Mesodermal cell (in vitro differentiated cells): ENCODE measurements around the gene DNAH1.

Experiments
- H3K27ac ChIP-seq: 2 replicates; pipeline ENCODE4 v1.7.0; 2013; ENCODE audit warnings: mild to moderate bottlenecking, low read depth, low read length, moderate library complexity; ENCODE audit not compliant: severe bottlenecking
- H3K36me3 ChIP-seq: 2 replicates; pipeline ENCODE4 v1.7.1; 2013; ENCODE audit warnings: mild to moderate bottlenecking, low read length, moderate library complexity; ENCODE audit not compliant: control insufficient read depth, insufficient read depth
- H3K4me1 ChIP-seq: one replicate; pipeline ENCODE4 v1.7.1; 2013; ENCODE audit warnings: mild to moderate bottlenecking, low read length; ENCODE audit not compliant: insufficient read depth, control insufficient read depth, poor library complexity, severe bottlenecking
- H3K4me3 ChIP-seq: 2 replicates; pipeline ENCODE4 v1.7.0; 2013; ENCODE audit warnings: low read length, control low read depth, mild to moderate bottlenecking; ENCODE audit not compliant: insufficient read depth, poor library complexity, severe bottlenecking; ENCODE audit errors: extremely low read depth
- H3K9me3 ChIP-seq: 2 replicates; pipeline ENCODE4 v1.7.1; 2013; ENCODE audit warnings: mild to moderate bottlenecking, low read length, moderate library complexity; ENCODE audit not compliant: control insufficient read depth
- WGBS, 2 experiments: methylation state at CpG; one replicate each; pipeline ENCODE4 v1.1.5; 2013; ENCODE audit warnings: missing lambda C conversion rate in 2 of 2; ENCODE audit not compliant: insufficient coverage in 2 of 2; 5-methylcytosine and 5-hydroxymethylcytosine counted together

The DNAH1 gene

DNA sequence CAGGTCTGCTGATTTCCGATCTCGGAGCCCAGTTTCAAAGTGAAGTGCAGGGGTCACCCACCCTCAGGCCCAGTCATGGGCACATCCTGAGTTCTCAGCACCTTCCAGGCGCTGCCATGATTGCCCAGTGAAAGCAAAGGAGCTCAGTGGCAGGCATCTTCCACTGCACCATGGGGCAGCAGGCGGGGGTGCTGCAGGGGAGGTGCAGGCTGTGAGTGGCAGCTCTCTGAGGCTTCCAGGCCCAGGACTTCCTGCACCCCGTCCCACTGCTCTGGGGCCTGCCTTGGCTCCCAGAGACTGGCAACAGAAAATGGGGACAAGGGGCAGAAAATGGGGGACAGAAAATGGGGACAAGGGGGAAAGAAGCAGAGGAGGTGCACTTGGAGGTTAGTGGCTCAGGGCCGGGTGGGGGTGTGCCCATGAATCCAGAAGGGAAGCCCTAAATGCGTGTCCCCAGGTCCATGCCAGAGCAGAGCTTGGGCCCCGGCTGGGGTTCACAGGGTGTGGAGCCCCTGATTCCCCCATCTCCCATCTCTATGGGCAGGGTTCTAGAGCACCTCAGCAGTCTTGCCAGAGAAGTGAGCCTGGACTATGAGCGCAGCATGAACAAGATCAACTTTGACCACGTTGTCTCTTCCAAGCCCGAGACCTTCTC, 28.0 kb downstream of the DNAH1 start:
- no peaks in the 10 kb centered on the region for H3K36me3 ChIP-seq
- no peak overlapping the region for H3K27ac ChIP-seq
- no peak overlapping the region for H3K4me3 ChIP-seq
- H3K9me3 ChIP-seq: no peaks in the 10 kb centered on the region
- no peaks in the 10 kb centered on the region for H3K4me1 ChIP-seq
- 86 to 93% methylated on average over 10 to 11 of the region's 11 CpGs for WGBS, 2 experiments

DNA sequence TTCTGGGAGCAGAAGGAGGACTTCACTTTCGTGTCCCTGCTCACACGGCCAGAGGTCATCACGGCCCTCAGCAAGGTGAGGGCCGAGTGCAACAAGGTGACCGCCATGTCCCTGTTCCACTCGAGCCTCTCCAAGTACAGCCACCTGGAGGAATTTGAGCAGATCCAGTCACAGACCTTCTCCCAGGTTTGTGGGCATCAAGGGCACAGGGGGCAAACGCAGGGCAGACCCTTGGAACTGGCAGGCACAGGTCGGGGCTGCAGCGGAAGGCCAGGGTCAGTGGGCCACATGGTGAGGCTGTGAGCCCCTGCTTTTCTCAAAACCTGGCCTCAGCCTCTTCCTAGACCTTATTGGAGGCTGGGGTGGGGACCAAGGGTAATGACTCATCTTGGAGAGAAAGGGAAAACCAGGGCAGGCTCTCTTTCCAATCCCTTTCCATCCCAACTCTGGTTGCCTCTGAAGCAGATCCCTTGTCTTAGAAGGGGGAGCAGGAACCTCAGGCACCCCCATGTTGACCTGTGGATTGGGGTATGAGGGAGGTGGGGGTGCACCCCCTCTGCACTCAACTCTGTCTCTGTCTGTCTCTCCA, 29.5 kb downstream of the DNAH1 start:
- Histone ChIP-seq H3K9me3 (no peaks in the 10 kb centered on the region), H3K4me3 (no peak overlapping the region), H3K27ac (no peak overlapping the region), H3K36me3 (no peaks in the 10 kb centered on the region), H3K4me1 (no peaks in the 10 kb centered on the region)
- 88% methylated on average over 8 to 9 of the region's 9 CpGs for WGBS, 2 experiments

- H3K4me3 ChIP-seq: no peak overlapping the region
- no peaks in the 10 kb centered on the region for H3K4me1 ChIP-seq
- H3K36me3 ChIP-seq: no peaks in the 10 kb centered on the region
- H3K27ac ChIP-seq: no peak overlapping the region
- H3K9me3 ChIP-seq: no peaks in the 10 kb centered on the region
- 93 to 94% methylated on average over 15 to 16 of the region's 16 CpGs for WGBS, 2 experiments
These were observed 30.8 kb downstream of the DNAH1 start for GRCh38 chr3:52346623-52347530.

DNA sequence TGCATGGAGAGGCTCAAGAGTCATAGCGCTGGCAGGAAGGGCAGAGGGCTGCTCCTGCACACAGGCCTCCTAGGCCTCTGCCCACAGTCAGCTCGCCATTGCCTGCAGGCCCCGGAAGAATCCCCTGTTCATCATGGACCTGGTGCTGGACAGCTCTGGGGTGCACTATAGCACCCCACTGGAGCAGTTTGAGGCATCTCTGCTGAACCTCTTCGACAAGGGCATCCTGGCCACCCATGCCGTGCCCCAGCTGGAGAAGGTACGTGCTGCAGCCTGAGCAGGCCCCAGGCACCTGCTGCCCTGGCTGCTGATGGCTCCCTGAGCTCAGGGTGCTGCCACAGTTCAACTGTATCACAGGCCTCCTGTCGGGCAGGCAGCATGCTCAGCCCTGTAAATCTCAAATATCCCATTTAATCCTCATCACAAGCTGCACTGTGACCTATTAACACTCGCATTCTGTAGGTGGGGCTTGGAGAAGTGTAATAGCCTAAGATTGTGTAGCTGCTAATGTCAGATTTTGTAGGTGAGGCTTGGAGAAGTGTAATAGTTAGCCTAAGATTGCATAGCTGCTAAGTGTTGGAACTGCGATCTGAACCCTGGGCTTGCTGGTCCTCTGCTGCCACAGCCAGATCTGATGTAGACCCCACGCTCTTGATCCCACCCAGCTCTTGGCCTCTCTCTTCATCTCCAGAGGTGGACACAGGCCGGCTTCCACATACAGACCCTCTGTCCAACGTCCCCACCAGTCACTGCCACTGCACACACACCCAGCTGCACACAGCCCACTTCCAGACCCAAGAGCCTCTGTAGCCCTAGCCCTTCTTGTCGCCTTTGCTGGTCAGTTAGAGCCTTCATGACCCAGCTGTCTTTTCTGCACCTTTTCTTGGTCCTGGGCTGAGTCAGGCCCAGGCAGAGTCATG, 31.9 kb downstream of the DNAH1 start:
- WGBS, 2 experiments: 91 to 96% methylated on average over 9 to 11 of the region's 13 CpGs
- H3K4me3 ChIP-seq: no peak overlapping the region
- no peaks in the 10 kb centered on the region for H3K4me1 ChIP-seq
- H3K27ac ChIP-seq: no peak overlapping the region
- no peaks in the 10 kb centered on the region for H3K36me3 ChIP-seq
- no peaks in the 10 kb centered on the region for H3K9me3 ChIP-seq

DNA sequence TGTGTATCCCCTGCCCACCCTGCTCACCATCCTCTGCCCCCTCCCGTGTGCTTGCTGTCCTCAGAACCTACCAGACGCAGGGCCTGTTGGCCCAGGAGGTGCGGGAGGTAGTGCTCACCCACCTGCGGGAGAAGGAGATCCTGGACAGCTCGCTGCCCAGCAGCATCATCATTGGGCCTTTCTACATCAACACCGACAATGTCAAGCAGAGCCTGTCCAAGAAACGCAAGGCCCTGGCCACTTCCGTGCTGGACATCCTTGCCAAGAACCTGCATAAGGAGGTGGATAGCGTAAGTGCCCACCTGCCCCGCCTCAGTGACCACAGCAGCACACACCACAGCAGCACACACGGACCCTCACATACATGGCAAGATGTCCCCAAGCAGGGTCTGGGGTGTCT, 33.0 kb downstream of the DNAH1 start:
- H3K9me3 ChIP-seq: no peaks in the 10 kb centered on the region
- H3K27ac ChIP-seq: no peak overlapping the region
- H3K4me1 ChIP-seq: no peaks in the 10 kb centered on the region
- no peak overlapping the region for H3K4me3 ChIP-seq
- H3K36me3 ChIP-seq: no peaks in the 10 kb centered on the region
- 93 to 100% methylated on average over 4 to 8 of the region's 11 CpGs for WGBS, 2 experiments

GRCh38 chr3:52349611-52350395, 33.7 kb downstream of the DNAH1 start:
- WGBS, 2 experiments: 84 to 92% methylated on average over 11 to 15 of the region's 19 CpGs
- no peaks in the 10 kb centered on the region for H3K9me3 ChIP-seq
- H3K27ac ChIP-seq: no peak overlapping the region
- no peaks in the 10 kb centered on the region for H3K36me3 ChIP-seq
- no peaks in the 10 kb centered on the region for H3K4me1 ChIP-seq
- H3K4me3 ChIP-seq: no peak overlapping the region

GRCh38 chr3:52350416-52350815, 34.3 kb downstream of the DNAH1 start:
- no peaks in the 10 kb centered on the region for H3K9me3 ChIP-seq
- no peak overlapping the region for H3K27ac ChIP-seq
- H3K36me3 ChIP-seq: no peaks in the 10 kb centered on the region
- WGBS, 2 experiments: 88 to 93% methylated on average over 3 to 5 of the region's 7 CpGs
- no peak overlapping the region for H3K4me3 ChIP-seq
- no peaks in the 10 kb centered on the region for H3K4me1 ChIP-seq

DNA sequence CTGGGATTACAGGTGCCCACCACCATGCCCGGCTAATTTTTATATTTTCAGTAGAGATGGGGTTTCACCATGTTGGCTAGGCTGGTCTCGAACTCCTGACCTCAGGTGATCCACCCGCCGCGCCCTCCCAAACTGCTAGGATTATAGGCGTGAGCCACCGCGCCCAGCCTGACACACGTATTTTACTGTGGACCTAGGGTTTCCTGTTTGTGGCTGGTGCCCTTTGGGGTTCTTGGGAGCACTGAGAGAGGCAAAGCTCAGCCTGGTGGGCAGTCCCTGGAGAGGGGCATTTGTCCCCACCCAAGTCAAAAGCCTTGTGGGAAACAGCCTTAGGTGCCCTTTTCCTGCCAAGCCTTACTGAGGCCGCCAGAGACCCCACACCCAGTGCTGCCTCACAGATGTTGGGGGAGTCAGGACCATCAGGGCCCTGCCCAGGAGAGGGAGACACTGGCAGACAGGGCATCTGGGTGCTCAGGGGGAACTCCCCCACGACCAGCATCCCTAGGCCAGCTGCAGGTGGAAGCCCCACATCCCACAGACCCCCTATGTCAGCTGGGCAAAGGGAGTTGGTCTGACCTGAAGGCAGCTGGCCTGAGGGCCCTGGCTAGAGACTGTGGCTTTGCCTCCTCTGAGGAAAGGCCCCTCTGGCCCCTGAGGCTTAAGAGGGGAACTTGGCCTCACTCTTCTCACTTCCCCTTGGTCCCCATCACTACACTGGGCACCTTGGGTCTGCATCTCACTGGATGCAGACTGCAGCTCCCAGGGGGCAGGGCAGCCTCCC, 35.1 kb downstream of the DNAH1 start:
- H3K36me3 ChIP-seq: no peaks in the 10 kb centered on the region
- no peak overlapping the region for H3K4me3 ChIP-seq
- H3K9me3 ChIP-seq: no peaks in the 10 kb centered on the region
- H3K4me1 ChIP-seq: no peaks in the 10 kb centered on the region
- no peak overlapping the region for H3K27ac ChIP-seq
- 82 to 85% methylated on average over 8 to 10 of the region's 11 CpGs for WGBS, 2 experiments

DNA sequence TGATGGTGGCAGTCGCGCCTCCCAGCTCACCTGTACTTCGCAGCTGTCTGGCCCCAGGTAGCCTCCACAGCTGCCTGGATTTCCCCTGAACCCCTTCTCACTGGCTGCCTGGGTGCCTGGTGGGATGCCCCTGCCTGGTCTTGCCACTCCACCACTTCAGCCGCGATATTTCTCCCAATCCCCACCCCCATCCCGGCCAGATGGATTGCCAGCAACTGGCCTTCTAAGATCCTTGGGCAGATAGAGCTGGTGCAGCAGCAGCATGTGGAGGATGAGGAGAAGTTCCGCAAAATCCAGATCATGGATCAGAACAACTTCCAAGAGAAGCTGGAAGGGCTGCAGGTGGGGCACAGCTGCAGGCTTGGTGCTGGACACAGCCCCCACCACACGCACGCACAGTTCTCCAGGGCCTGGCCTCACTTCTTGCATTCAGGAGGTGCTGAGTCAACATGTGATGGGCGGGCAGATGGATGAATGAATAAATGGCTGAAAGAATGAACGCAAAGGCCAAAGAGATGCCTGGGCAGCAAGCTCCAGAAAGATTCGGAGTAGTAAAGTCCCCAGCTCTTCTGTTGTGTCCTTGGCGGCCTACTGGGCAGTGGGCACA, 35.7 kb downstream of the DNAH1 start:
- 96 to 97% methylated on average over 10 to 11 of the region's 13 CpGs for WGBS, 2 experiments
- no peaks in the 10 kb centered on the region for H3K4me1 ChIP-seq
- no peaks in the 10 kb centered on the region for H3K36me3 ChIP-seq
- H3K4me3 ChIP-seq: no peak overlapping the region
- no peak overlapping the region for H3K27ac ChIP-seq
- H3K9me3 ChIP-seq: no peaks in the 10 kb centered on the region
